ENCODE results near the gene MID1. TPM values are rescaled to one million over a fixed set of nuclear protein-coding genes. Genes with fewer than 3 reads are reported as not detected.

MID1 gene
- total RNA-seq, 1 experiment from 2014 or later = 11.8 TPM

- DNase-seq (ENCODE audit: low read depth) = no peak
These were observed 86.6 kb downstream of the MID1 start for GRCh38 chrX:10533696-10534365.

GRCh38 chrX:10531927-10532326, 88.5 kb downstream of the MID1 start:
- no peak for DNase-seq (ENCODE audit: low read depth)

GRCh38 chrX:10529344-10529743, 91.0 kb downstream of the MID1 start:
- peak; percentile 58 for DNase-seq (ENCODE audit: low read depth)

- no peak for DNase-seq (ENCODE audit: low read depth)
These were observed 93.9 kb downstream of the MID1 start for GRCh38 chrX:10526451-10526850.

GRCh38 chrX:10525381-10526120, 94.8 kb downstream of the MID1 start:
- no peak for DNase-seq (ENCODE audit: low read depth)

GRCh38 chrX:10524578-10524977, 95.8 kb downstream of the MID1 start:
- DNase-seq (ENCODE audit: low read depth) = no peak

- DNase-seq (ENCODE audit: low read depth) = no peak
These were observed 100.6 kb downstream of the MID1 start for GRCh38 chrX:10519761-10520160.

GRCh38 chrX:10519278-10519677, 101.1 kb downstream of the MID1 start:
- DNase-seq (ENCODE audit: low read depth) = no peak

- DNase-seq (ENCODE audit: low read depth) = no peak
These were observed 102.3 kb downstream of the MID1 start for GRCh38 chrX:10518073-10518472.

GRCh38 chrX:10516781-10517322, 103.5 kb downstream of the MID1 start:
- DNase-seq (ENCODE audit: low read depth) = no peak

- DNase-seq (ENCODE audit: low read depth) = no peak
These were observed 105.5 kb downstream of the MID1 start for GRCh38 chrX:10514891-10515290.

GRCh38 chrX:10513974-10514373, 106.4 kb downstream of the MID1 start:
- no peak for DNase-seq (ENCODE audit: low read depth)

- DNase-seq (ENCODE audit: low read depth) = no peak
These were observed 107.6 kb downstream of the MID1 start for GRCh38 chrX:10512741-10513140.

- peak; percentile 41 for DNase-seq (ENCODE audit: low read depth)
These were observed 108.1 kb downstream of the MID1 start for GRCh38 chrX:10512258-10512657.

- DNase-seq (ENCODE audit: low read depth) = no peak
These were observed 111.0 kb downstream of the MID1 start for GRCh38 chrX:10509397-10509796.

- no peak for DNase-seq (ENCODE audit: low read depth)
These were observed 111.5 kb downstream of the MID1 start for GRCh38 chrX:10508891-10509290.

GRCh38 chrX:10507876-10508275, 112.5 kb downstream of the MID1 start:
- DNase-seq (ENCODE audit: low read depth) = no peak

- peak; percentile 25 for DNase-seq (ENCODE audit: low read depth)
These were observed 113.2 kb downstream of the MID1 start for GRCh38 chrX:10507181-10507580.

- no peak for DNase-seq (ENCODE audit: low read depth)
These were observed 113.6 kb downstream of the MID1 start for GRCh38 chrX:10506781-10507180.

GRCh38 chrX:10505726-10506125, 114.7 kb downstream of the MID1 start:
- DNase-seq (ENCODE audit: low read depth) = no peak

- peak; percentile 47 for DNase-seq (ENCODE audit: low read depth)
These were observed 117.4 kb downstream of the MID1 start for GRCh38 chrX:10502961-10503360.

- no peak for DNase-seq (ENCODE audit: low read depth)
These were observed 118.8 kb downstream of the MID1 start for GRCh38 chrX:10501611-10502010.
